Measurements from ENCODE around the gene GABARAP.

The GABARAP gene

GRCh38 chr17:7222093-7222971, 19.9 kb downstream of the GABARAP start:
- DNase-seq (ENCODE audit: low spot score), result no peak

- no peak for DNase-seq (ENCODE audit: low spot score)
Observed at GRCh38 chr17:7221278-7222092, 20.8 kb downstream of the GABARAP start.

DNA sequence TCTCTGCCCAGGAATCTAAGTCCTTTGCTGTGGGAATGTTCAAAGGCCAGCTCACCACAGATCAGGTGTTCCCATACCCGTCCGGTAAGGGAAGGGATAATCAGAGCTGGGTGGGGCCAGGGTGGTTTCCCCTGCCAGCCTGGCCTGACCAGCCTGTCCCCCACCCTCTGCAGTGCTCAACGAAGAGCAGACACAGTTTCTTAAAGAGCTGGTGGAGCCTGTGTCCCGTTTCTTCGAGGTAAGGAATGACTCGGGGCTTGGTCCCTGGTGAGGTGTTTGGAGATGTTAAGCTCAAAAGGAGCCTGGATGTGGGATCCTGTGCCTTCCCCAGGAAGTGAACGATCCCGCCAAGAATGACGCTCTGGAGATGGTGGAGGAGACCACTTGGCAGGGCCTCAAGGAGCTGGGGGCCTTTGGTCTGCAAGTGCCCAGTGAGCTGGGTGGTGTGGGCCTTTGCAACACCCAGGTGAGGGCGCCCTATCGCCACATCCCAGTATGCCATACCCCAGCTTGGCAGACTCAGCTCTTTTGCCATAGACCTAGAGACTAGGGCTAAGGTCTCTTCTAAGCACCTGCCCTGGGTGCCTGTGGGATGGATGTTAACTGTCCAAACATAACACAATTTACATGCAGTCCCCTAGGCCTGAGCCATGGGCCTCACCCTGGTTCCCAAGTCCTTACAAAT, 21.5 kb downstream of the GABARAP start:
- DNase-seq (ENCODE audit: low spot score), result peak; percentile 69

- peak; percentile 73 for DNase-seq (ENCODE audit: low spot score)
Observed at GRCh38 chr17:7219812-7220592, 22.2 kb downstream of the GABARAP start, which contains the start of the genes ACADVL and DLG4. Gene ACADVL, plus strand, starts transcription at chr17:7219938. Its CDS starts 47 bp downstream, at chr17:7219985. Gene DLG4, minus strand, starts transcription at chr17:7219836.

- DNase-seq (ENCODE audit: low spot score), result no peak
Observed at GRCh38 chr17:7219229-7219811, 22.9 kb downstream of the GABARAP start.

DNA sequence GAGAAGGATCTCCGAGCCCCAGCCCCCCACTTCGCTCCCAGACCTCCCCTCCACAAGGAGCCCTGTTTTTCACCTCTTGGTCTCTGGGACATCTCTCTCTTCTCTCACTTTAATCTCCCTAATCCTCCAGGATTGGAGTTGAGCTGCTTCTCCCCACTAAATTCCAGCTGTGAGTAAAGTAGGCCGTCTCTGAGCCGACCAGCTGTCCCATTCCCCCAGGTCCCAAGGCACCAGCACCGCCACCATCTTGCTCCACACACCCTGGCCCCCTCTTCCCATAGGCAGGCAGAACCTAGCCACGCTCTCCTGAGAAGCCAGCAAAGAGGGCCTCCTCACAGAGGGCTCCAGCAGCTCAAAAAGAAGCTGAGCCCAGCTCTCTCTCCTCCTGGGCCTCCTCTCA, 23.5 kb downstream of the GABARAP start:
- DNase-seq (ENCODE audit: low spot score), result no peak

DNA sequence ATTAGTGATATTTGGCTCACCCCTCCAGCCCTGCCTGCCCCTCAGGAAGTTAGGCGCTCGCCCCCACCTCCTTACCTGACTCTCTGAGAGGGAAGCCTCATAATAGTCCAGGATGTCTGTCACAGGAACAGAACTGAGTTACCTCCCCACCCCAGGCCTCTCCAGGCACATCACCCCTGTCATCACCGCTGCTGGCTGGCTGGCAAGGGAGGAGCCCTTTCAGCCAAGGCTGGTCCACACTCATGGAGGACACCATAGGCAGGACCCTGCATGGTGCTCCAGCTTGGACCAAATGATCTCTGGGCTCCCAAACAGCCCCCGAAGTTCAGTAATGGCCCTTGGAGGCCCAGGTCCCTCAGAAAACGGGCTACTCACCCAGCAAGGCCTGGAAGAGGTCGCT, 24.1 kb downstream of the GABARAP start:
- DNase-seq (ENCODE audit: low spot score), result no peak

- DNase-seq (ENCODE audit: low spot score), result no peak
Observed at GRCh38 chr17:7217113-7217987, 24.9 kb downstream of the GABARAP start.

- DNase-seq (ENCODE audit: low spot score), result no peak
Observed at GRCh38 chr17:7216242-7217112, 25.8 kb downstream of the GABARAP start.

- no peak for DNase-seq (ENCODE audit: low spot score)
Observed at GRCh38 chr17:7215652-7216180, 26.5 kb downstream of the GABARAP start.

DNA sequence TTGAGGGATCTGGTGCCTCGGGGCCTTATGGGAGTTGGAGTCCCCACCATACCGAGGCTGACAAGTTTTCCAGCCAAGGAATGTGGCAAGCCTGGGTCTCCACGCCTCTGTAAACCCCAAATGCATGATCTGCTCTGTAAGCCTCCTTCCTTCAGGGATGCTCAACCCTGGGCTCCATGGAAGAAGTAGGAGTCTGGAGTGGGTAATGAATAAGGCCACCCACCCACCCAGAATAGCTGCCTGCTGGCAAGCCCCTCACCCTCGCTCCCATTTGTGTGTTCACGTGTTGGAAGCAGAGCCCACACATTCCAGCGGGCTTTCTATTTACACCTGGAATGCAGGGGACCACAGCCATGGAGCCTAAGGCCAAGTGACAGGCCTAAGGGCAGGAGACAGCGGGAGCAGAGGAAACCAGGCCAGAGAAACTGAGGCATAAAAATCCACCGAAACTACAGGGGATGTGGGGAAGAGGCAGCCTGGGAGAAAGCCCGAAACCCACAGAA, 27.1 kb downstream of the GABARAP start:
- no peak for DNase-seq (ENCODE audit: low spot score)

GRCh38 chr17:7214300-7215135, 27.7 kb downstream of the GABARAP start:
- peak; percentile 99 for DNase-seq (ENCODE audit: low spot score)

DNA sequence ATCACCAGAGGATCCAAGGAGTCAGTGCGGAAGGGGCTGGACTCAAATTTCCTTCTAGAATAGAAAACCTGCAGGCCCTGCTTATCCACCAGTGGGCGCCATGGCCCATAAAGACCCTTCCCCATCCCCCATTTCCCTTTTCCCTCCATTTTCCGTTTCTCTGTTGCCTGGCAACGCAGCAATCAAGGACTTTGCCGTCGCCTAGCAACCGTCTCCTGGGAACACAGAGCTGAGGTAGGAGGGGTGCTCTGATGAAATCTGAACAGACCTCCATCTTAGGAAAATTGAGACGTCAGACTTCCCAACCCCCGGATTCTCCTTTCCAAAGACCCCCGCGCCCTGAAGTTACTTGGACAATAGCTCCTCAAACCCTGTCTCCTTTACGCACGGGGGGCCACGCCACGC, 28.4 kb downstream of the GABARAP start:
- DNase-seq (ENCODE audit: low spot score), result peak; percentile 61

- DNase-seq (ENCODE audit: low spot score), result no peak
Observed at GRCh38 chr17:7211491-7212273, 30.6 kb downstream of the GABARAP start.

DNA sequence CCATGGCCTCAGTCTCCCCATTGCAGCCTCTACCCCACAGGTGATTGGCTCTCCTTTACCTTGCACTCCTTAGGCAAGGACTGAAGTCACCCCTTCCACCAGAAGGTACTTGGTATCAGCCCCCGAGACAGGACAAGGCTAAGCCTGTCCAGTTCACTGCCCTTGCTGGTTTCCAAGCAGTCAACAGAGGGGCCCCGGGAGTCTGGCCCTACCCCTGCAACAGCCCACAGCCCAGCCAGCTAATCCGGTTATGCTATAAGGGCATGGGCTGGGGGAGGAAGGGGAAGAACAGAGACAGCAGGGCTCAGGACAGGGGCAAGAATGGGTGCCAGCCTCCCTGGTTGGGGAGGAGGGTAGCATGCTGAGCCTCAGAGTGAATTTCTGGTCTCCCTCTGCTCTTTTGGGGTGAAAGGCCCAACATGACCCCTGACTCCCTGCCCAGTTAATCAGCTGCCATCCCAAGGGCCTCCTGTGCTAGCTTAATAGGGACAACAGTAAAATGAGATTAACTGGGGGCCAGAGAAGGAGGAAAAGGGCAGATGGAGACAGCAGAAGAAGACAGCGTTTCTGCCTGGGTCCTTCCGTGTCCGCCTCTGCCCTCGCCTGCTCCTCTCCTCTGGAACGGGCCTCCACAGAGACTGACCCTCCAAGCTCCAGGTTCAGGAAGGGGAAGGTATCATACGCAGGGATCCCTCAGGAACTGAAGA, 33.3 kb downstream of the GABARAP start:
- DNase-seq (ENCODE audit: low spot score), result no peak

- no peak for DNase-seq (ENCODE audit: low spot score)
Observed at GRCh38 chr17:7208027-7208571, 34.1 kb downstream of the GABARAP start.
